Measurements from ENCODE around the gene UBAC2.
"Not testable (repeated sequence)": the region's sequence is repeated elsewhere in the genome, so short reads cannot be mapped to it uniquely, and the experiment has no call there.

The UBAC2 gene

DNA sequence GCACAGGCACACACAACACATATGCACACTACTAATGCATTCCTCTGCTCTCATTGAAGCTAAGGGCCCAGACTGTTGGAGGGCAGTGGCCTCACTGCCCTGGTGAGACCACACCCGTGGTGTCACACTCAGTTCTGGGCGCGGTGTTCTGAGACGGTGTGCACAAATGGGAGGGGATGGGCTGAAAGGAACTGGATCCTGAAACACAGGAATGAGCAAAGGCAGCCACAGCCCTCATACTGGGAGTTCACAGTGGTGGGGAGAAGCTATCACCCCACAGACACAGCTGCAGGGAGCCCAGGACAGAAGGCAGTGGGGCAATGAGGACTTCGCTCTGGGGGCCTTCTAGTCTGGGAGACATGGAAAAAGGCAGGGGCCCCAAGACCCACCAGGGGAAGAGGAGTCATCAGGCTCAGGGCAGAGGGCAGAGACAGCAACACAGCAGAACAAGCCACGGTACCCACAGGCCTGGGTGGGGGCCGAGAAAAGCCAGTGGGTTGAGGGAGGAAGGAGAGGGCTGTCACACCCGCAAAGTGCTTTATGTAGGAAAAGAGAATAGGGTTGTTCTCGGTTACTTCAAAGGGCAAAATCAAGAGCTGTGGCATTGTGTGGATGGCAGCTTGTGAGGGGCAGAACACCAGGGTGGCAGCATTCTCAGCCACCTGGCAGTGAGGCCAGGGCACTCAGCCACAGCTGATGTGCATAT, 181.9 kb downstream of the UBAC2 start:
- DNase-seq: no peak

DNA sequence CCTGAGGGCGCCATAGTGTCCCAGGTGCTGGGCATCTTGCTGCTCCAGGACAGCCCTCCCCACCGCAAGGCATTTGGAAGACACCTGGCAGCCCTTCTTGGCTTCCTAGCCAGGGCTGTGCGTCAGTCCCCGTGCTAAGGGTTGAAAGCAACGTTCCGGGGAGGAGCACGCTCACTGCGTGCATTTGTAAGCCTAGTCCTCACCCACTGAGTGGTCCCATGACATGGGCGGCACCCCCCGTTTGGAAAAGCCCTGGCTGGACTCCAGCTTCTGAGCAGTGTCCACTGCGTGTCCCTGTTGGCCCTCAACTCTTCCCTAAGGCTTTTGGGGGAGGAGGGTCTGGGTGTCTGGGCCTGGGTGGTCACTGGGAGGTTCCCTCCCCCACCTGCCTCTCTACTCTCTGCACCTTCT, 182.9 kb downstream of the UBAC2 start:
- DNase-seq: no peak

DNA sequence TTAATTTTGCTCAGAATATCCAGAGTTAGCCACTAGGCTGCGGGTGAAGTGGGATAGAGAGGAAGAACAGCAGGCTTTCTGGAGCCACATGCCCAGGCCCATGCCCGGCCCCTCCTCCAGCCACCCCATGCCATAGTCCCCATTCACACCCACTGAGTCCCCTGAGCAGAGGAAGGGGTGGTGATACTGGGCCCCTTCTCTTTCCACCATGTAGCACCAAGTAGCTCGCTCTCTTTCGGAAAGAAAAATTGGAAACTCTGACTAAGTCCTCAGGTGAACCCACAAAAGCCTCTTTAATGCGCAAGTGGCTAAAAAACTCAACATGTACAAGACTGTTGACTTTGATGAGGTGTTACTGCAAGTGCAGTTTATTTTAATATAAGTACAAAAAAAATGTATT, 183.3 kb downstream of the UBAC2 start:
- no peak for DNase-seq

DNA sequence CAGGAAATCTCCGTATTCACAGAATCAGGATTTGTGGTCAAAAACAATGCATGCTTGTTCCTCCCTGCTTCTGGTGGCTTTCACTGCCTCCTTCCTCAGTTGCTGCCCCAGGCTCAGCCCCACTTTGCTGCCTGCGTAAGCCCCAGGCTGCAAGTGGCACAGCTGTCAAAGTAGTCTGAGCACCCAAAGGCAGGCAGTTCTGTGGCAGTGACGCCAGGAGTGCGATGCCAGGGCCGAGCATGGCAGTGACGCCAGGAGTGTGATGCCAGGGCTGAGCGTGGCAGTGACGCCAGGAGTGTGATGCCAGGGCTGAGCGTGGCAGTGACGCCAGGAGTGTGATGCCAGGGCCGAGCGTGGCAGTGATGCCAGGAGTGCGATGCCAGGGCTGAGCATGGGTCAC, 183.8 kb downstream of the UBAC2 start:
- DNase-seq: no peak

DNA sequence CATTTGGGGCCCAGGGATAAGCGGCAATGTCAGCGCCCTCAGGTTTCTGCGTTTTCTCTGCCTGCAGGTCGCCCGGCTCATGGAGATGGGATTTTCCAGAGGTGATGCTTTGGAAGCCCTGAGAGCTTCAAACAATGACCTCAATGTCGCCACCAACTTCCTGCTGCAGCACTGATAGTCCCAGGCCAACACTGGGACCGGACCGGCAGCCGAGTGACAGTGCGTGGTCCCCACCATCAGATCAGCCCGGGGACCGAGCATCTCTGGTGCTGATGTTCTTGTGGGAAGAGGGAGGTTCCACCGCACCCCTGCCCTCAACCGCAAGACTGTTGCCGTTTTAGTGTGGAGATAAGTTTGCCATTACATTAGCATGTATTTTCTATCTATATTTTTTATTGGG, 184.5 kb downstream of the UBAC2 start:
- no peak for DNase-seq

DNA sequence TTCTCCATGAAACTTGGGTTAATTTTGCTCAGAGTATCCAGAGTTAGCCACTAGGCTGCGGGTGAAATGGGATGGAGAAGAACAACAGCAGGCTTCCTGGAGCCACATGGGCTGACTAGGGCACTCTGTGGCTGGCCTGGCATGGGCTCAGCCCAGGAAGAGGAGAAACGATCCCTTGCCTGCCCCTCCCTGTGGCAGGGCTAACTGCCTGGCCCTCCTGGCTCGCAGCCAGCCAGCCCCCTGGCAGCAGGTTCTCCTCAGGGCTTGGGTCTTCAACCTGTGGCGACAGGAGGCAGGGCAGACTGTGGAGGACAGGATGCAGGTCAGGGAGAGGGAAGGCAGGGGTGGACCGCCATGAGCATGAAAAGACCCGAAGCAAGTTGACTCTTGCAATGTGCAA, 185.3 kb downstream of the UBAC2 start:
- no peak for DNase-seq

DNA sequence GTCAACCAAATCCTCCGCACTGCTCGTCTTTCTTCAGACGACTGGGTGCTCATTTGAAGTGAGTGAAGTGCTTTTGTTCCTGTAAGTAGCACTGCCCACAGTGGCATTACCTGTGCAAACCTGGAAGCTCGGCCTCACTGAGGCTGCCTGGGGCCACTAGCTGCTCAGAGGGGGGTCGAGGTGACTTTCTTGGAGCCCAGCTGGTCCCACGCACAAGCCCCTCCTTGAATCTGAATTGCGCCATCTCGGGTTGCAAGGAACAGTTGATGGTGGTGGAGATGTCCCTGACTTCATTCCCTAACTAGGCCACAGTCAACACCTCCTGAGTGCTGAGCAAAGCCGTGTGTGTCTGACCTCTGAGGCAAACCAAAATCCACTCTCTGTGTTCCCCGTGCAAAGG, 185.8 kb downstream of the UBAC2 start:
- no peak for DNase-seq

DNA sequence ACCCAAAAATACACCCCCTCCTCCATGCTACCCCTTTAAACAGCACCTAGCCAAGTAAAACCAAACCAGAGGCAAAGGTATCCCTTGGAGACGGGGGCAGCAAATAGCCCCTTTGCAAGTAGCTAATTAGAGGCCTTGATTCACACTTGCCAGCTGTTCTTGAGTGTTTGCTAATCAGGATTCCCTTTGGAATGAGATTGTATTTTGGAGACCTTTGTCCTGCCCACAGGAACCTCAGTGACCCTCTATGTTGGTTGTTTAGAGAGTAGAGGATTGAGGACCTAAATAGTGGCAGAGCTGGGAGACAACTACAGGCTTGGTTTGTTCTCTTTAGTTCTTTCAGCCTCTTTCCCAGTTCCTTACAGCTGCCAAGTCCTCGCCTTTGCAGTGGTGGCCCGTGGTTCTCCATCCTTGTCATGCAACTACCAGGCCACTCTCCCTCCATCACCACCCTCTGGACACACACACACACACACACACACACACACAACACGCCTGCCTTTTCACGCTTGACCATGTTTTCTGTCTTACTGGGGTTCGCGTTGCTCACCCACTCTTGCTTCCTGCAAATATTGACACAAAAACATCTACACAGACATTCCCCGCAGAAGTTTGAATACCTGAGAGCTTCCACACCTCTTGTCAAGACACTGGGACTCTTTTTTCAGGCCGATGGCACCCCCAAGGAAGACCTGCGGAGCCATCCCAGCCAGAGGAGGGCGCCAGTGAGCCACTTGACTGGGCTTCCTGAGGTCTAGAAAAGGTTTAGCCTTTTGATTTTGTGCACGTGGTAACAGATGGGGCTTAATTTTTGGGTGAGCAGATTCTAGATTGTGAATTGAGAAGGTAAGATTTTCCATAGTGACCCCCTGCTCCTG, 186.5 kb downstream of the UBAC2 start:
- DNase-seq: no peak

DNA sequence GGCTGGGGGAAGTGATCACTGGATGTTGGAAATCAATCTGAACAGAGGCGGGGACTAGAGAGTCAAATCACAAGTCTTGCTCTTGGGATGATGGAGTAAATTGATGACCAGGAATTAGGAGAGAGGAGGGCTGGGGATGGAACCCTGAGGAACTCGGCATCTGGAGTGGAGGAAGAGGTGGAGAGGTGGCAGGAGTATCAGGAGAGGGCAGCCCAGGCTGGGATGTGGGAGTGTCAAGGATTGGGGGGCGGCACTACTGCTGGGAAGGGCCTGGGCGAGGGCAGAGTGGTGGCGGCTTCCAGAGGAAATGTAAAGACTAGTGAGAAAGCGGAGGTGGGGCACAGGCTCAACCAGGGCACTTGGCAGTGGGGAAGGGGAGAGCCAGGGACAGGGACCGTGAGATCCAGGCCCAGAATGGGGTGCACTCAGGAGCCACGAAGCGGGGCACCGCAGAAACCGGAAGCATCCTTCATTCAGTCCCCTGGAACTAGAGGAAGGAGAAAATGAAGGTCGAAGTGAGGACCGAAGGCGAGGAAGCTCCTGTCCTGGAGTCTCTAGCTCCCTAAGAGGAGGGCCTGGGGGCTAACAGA, 187.8 kb downstream of the UBAC2 start:
- DNase-seq: no peak

DNA sequence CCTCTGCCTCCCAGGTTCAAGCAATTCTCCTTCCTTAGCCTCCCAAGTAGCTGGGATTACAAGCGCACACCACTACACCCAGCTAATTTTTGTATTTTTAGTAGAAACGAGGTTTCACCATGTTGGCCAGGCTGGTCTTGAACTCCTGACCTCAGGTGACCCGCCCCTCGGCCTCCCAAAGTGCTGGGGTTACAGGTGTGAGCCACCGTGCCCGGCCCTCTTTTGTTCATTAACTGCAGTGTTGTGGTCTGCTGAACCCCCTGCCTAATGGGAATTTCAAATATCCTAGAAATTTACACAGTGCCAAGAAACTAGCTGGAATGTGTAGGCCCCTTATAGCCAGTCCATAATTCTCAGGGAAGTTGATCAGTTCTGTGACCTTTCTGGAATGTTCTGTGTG, 188.4 kb downstream of the UBAC2 start:
- not testable (repeated sequence) for DNase-seq

DNA sequence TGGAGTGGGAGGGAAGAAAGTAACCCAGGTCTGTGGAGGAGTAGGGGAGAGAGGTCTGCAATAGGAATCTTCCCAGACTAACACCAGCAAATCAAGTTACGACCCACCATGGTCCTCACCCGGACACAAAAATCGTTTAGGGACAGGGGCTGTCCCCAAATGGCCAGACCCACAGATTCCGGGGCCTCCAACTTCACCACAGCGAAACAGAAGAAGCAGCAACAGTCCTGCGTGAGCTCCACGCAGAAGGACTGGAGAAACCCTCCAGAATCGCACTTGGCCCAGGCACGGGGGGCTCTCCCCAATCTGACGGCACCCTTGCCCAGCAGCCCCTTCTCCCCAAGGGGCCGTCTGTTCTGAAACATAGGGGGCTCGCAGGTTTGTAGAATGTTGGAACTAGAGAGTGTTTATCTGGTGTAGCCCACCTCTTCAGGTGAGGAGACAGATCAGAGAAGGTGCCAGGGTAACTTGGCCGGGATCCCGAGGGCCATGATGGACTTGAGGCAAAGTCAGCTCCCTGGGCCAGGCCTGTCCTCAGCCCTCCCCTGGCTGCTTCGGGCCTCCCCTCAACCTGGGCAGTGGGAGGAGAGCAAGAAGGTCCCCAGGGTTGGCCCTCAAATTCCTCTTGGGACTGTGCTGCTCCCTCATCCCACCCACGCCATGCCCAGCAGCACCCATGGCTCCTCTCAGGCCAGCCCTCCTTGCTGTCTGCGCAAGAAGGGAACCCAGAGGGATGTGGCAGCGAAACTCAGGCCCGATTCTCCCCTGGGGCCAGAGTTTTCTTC, 189.1 kb downstream of the UBAC2 start:
- DNase-seq: peak; percentile 11

DNA sequence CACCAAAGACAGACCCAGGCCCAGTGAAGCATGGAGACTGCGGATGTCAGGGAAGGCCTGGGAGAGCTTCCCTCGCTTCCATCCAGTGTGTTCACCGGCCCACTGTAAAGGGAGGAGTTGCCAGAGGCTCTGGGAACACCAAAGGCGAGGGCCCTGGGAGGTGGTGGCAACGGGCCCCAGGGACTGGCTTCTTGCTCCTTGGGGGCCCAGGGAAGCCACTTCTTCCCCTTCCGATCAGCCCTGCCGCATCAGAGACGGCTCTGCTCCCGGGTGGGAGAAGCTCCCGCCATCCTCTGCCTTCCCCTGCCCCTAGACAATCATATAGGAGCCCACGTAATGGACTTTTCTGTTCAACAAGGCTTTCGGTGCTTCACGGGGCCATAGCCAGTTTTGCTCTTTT, 189.9 kb downstream of the UBAC2 start:
- no peak for DNase-seq

DNA sequence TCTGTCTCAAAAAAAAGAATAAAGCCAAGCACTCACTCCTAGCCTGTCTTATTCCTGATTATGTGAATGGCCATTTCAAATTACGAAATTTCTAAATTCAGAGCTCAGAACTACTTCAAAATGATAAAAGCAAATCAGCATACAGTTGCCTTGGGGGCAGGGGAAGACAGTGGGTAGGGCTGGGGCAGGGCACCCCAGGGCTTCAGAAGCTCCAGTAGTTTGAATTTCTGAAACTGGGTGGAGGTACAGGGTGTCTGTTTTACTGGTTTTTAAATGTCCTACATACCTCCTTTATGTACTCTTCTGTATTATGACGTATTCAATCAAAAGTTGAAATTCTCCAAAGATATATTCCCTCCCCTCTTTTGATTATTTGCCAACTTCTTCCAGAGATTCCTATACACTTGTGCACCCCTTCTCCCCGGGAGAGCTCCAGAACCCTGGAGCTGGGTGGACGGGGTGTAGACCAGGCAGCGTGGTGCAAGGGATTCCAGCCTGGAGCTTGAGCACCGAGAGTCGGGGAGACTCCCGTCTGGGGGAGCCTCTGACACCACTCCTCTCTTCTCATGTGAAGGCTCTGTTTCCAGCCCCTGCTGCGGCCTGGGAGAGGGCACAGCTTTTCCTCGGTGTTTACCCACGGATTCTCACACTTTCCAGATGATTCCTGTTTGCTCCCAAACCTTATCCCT, 191.3 kb downstream of the UBAC2 start:
- no peak for DNase-seq

DNA sequence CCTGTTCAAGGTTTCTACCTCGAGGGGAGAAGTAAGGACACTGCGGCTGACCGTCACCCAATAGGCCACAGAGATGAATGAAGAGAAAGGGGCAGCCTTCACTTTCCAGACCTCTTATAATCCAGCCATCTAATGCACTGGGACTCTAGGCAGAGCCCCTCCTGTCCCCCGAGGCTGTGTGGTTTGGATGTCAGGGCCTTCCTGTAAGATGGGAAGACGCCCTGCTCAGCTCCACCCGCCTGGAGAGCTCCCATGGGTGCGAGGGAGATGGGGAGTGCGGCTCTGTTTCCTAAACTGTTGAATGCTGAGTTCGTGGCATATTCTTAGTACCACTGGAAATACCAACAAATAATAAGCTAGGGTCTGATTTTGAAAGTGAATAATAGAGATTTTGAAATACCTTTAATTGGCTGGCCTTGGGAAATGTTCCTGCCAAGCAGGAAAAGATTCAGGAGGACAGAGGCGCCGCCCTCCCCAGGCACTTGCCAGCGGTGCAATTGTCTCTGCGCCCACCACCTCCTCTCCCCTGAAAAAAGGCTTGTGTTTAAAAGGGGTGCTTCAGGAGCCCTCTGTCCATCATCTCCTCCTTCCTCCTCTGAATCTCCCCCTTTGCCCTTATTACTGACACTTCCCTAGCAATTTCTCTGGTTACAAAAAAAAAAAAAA, 191.9 kb downstream of the UBAC2 start:
- DNase-seq: no peak

DNA sequence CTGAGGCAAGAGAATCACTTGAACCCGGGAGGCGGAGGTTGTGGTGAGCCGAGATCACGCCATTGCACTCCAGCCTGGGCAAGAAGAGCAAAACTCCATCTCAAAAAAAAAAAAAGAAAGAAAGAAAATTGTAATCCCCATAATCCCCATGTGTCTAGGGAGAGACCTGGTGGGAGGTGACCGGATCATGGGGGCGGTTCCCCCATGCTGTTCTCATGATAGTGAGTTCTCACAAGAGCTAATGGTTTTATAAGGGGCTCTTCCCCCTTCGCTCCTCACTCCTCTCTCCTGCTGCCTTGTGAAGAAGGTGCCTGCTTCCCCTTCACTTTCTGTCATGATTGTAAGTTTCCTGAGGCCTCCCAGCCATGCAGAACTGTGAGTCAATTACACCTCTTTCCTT, 192.7 kb downstream of the UBAC2 start:
- DNase-seq: not testable (repeated sequence)

DNA sequence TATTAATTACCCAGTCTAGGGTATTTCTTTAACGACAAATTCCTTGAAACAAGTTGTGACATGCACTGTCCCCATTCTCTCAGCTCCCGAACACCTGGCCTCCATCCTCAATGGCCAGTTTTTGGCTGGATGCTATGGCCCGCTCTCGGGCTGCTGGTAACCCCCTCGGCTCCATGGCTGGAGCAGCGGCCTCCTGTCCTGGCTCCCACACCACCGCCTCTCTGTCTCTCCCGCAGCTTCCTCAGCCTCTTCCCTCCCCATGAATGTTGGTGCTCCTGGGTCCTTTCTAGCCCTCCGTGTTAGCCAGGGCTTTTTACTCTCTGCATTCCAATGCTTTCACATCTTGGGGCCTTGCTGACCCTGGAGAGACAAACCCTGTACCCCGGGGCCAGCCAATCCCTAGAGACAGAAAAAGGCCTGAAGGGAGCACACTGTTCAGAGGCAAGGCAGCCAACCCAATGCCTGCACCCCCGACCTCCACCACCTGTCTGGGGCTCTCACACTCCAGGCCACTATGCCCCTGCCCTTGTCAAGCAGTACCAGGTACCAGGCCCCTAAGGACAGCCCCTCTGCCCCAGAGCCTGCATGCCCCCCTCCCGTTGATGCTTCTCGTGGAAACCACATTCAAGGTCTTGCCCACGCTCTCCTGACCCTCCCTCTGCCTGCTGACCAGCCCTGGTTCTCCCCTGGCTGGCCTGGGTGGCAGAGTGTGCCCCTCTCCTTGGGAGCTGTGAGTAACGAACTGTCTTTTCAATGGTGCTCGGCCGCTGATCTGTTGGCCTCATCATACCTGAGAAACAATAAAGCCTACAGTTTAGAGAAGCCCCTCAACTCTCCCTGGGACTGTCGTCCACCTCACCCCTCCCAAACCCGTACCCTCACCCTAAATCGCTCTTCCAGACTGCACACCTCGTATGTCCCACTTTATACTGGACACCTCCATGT, 193.4 kb downstream of the UBAC2 start:
- no peak for DNase-seq

DNA sequence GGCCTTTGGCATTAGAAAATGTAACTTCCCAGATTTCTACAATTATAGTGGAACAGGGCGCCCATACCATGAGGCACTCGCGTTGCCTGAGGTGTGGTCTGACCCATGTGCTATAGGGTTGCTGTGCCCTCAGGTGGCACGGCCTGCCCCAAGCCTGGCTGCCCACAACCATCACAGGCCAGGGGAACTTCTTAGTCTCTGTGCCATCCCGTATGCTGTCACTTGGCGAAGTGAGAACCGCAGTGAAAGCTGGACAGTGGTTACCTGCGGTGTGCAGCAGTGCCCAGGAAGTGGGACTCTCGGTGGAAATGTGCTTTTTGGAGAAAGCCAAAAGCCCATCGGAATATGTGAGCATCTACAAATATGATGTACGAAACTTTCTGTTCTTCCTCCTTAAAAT, 194.8 kb downstream of the UBAC2 start:
- DNase-seq: no peak

DNA sequence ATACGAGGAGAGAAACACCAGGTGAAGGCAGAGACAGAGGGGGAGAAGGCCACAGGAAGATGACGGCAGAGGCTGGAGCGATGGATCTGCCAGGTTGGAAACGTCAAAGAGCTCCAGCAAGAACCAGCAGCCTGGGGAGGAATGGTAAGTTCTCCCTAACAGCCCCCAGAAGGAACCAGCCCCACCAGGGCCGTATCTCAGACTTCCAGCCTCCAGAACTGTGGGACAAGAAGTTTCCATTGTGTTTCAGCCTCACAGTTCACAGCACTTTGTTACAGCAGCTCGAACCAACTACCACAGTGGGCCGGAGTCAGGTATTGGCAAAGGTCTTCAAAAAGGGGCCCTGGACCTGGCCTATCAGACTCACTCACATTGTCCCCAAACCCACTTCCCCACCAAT, 195.8 kb downstream of the UBAC2 start:
- DNase-seq: no peak

DNA sequence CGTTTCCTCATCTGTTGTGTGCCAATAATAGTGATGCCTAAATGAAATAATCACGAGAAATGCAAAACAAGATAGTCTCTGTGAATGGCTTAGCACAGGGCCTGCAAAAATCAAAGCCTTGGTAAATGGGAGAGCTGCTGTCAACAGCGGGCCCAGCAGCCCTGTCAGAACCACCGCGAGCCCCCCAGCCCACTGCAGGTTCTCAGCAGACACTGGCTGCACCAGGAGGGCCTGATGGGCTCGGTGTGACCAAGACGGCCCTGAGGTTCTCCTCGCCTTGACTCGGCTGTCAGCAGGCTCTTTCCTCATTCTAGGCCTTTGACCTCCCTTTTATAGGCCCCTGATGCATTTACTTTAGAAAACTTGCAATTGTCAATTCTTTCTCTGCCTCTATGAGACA, 197.4 kb downstream of the UBAC2 start:
- no peak for DNase-seq

DNA sequence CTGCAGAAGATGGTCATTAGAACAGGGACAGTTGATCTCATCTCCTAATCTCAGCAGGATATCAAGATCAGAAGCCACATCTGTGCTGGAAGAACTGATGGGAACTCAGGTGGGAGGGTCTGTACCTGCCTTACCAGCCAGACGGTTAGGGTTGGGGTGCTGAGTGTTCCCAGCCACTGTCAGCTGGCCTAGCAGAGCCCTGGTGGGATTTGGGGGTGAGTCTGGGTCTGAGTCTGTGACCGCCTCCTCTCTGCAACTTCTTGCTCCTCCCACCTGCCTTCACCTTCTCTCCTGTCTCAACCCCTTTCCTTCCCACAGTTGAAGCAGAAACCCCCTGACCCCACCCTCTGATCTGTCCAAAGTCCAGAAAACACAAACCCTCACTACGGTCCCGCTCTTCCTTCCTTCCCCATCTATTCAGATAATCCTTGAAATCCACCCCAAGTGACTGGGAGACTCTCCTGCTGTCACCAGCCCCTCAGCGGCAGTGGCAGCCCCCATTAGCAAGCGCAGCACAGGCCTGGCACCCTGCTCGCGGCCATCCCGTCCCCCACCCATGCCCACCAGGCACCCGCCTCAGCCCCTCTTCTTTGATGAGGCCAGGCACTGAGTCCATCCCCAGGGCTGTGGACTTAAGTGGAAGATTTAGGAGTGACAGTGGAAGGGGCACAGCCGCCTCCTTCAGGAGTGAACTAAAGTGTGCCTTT, 198.4 kb downstream of the UBAC2 start:
- DNase-seq: no peak

All from femur (tissue), 1 donor.